ENCODE results near the gene MTTP.

DNA sequence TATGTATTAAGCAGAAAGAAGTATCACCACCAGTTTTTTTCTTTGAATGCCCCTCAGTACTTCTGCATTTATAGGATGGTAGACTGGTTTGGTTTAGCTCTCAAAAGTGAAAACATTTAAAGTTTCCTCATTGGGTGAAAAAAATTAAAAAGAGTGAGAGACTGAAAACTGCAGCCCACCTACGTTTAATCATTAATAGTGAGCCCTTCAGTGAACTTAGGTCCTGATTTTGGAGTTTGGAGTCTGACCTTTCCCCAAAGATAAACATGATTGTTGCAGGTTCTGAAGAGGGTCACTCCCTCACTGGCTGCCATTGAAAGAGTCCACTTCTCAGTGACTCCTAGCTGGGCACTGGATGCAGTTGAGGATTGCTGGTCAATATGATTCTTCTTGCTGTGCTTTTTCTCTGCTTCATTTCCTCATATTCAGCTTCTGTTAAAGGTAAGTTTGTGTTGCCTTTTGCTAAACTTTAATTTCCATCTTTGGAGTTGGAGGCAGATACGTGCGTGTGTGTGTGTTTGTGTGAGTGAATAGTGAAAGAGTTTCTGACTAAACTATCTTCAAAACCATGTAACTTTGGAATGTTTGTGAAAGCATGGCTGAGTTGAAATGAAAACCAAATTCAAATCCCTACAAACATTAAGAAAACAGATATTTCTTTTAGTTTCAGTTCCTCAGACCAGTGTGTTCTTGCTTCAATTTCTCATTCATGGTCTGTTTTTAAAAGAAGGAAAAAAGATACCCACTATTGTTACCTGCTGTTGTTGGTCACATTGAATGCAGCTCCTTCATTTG is at the start of gene MTTP:
- TF ChIP-seq POLR2A (IDR thresholded peaks at IDR 0.05) = no peak
- TF ChIP-seq, protein P1, sequence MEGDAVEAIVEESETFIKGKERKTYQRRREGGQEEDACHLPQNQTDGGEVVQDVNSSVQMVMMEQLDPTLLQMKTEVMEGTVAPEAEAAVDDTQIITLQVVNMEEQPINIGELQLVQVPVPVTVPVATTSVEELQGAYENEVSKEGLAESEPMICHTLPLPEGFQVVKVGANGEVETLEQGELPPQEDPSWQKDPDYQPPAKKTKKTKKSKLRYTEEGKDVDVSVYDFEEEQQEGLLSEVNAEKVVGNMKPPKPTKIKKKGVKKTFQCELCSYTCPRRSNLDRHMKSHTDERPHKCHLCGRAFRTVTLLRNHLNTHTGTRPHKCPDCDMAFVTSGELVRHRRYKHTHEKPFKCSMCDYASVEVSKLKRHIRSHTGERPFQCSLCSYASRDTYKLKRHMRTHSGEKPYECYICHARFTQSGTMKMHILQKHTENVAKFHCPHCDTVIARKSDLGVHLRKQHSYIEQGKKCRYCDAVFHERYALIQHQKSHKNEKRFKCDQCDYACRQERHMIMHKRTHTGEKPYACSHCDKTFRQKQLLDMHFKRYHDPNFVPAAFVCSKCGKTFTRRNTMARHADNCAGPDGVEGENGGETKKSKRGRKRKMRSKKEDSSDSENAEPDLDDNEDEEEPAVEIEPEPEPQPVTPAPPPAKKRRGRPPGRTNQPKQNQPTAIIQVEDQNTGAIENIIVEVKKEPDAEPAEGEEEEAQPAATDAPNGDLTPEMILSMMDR (IDR thresholded peaks at IDR 0.05) = no peak
- no peak for TF ChIP-seq POLR2AphosphoS5 (IDR thresholded peaks at IDR 0.05; ENCODE audit: insufficient read depth in 1 of 2, low read depth in 1 of 2)
